HG02938 (cell line): ENCODE measurements around the gene DLG4.
"Not testable (repeated sequence)": the region's sequence is repeated elsewhere in the genome, so short reads cannot be mapped to it uniquely, and the experiment has no call there.

Experiments
- ATAC-seq: cut with Tn5 transposase; IDR thresholded peaks from one replicate; pipeline ENCODE4 v1.9.1; 2021; ENCODE audit warnings: mild to moderate bottlenecking, moderate library complexity; ENCODE audit not compliant: unreplicated experiment

The DLG4 gene

DNA sequence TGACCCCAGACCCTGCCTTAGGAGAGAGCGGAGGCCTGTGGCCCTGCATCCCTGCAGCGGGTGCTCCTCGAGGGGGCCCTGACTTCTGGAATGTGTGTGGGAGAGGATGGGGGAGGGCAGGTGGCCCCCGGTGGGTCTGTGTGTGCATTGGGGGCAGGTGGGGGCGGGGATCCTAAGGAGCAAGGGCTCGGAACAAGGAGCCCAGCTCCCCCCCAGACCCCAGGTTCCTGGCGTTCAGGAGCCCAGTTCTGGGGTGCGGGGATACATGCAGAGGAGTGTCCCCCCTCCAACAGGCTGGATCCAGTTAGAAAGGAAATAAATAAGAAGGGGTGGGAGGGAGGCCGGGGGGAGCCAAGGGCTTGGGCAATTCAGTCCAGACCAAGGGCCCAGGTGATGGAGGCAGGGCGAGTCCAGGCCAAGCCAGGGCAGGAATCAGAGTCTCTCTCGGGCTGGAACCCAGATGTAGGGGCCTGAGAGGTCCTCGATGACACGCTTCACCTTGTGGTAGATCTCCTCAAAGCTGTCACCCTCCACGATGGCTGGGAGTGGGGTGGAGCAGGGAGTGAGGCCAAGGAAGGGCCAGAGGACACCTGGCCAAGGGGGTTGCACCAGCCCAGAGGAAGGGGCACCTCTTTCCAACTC is 29.2 kb downstream of the DLG4 start:
- ATAC-seq: no peak

DNA sequence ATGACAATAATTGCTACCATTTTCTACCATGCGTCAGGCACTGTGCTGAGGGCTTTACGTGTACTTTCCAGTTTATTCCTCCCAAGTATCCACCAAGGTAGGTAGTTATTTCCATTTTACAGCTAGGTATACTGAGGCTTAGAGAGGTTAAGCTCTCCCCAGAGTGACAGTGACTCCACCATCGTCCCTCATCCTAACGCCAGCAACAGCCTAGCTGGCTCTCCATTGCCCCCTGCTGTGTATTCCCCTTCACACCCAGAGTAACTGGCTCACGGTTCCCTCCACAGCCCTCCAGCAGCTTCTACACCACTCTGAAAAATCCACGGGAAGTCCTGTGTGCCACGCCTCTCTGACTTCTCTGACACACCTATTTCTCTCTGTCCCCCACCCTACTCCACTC is 33.4 kb downstream of the DLG4 start:
- ATAC-seq: no peak

DNA sequence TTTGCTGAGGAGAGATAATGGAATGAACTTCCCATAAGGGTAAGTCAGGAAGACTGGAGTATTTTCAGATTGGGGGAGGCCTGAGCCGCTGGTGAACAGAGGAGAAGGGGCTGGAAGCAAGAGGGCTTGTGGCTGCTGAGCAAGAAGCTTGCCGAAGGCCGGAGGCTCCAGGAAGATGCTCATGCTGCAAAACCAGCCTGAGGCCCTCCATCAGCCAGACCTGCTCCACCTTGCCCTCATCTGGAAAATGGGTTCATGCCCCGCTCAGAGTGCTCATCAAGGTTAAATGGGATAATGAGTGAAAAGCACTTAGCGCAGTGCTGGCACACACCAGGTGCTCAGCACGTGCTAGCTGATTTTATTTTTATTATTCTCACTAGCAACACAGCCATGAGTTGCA is 35.0 kb downstream of the DLG4 start:
- no peak for ATAC-seq

DNA sequence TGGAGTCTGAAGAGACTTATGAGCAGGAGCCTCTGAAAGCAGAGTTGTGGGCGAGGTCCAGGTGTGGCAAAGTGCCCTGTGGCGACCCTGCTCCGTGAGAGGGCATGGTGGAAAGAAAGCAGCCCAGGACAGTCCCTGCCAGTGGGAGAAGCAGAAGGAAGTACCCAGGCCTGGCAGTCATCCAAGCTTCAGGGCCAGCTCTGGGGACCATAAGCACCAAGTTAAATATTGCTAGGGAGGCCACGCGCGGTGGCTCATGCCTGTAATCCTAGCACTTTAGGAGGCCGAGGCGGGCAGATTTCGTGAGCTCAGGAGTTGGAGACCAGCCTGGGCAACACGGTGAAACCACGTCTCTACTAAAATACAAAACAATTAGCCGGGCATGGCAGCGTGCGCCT is 35.5 kb downstream of the DLG4 start:
- ATAC-seq: no peak

DNA sequence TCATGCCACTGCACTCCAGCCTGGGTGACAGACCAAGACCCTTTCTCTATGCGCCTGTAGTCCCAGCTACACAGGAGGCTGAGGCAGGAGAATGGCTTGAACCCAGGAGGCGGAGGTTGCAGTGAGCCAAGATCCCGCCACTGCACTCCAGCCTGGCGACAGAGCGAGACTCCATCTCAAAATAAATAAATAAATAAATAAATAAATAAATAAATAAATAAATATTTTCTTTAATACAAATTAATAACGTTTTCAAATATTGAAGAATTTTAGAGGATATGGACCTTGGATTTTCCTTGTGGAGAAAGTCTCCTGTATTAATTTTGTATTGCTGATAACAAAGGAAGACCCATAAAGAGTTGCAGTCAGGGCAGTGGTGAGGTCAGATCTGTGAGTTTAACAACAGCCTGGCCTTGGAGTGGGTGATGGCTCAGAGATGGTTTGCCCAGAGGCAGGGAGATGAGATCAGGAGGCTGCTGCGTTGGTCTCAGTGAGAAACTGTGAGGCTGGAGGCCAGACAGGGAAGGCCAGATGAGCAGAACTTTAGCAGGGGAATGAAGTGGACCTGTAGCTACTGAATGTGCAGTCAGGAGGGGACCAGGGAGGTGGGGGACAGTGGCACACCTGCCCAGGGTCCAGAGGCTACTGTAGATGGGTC is 36.1 kb downstream of the DLG4 start:
- ATAC-seq: no peak

DNA sequence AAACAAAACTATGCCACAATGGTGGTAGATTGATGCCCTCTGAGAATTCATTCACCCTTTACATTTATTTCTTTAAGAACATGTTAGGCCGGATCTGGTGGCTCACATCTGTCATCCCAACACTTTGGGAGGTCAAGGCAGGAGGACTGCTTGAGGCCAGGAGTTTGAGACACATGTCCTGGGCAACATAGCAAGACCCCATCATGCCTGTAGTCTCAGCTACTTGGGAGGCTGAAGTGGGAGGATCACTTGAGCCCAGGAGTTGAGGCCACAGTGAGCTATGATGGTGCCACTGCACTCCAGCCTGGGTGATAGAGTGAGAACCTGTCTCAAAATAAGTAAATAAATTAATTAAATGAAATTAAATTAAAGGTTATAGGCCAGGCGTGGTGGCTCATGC is 37.5 kb downstream of the DLG4 start:
- ATAC-seq: not testable (repeated sequence)

DNA sequence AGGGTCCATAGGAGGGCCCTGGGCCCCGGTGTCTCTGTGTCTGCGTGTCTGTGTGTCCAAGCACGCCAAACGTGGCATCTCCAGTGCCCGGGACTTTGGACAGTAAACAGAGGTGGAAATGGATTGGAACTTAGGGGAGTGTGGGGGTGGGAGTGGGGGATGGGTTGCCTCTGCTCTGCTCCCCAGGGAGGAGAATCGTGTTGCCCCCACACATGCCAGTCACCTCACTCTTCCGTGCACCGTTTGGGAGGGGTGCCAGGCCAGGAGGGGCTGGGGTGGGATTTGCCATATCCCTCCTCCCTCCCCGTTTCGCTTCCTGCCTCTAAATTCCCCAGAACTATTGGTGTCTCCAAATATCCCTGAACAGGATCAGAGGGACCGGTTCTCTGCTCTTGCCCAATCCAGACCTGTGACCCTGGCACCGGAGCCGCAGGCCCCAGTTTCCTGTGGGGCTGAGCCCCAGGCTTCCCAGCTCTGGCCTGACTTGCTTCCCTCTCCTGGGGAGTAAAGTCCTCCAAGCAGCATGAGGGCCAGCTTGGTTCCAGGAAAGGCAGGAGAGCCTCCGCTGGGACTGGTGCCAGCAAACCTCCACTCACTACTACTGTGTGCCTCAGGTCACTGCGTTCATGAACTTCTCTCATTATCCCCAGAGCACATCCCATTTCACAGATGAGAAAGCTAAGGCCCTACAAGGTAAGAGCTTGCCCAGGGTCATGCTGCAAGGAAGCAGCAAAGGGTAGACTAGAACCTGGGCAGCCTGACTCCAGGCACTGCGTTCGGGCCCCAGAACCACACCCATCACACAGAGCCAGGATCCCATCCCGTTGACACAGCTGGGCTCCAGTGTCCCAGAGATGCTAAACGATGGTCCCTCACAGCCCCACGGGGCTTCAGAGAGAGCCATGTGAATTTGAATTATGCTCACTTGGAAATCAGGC is 40.0 kb downstream of the DLG4 start, which contains the start of gene ASGR1:
ASGR1 (minus strand) TSS at position 54 of the 938 bp plus-strand sequence. CDS start 807 bp downstream, outside the sequence.
- ATAC-seq: no peak

DNA sequence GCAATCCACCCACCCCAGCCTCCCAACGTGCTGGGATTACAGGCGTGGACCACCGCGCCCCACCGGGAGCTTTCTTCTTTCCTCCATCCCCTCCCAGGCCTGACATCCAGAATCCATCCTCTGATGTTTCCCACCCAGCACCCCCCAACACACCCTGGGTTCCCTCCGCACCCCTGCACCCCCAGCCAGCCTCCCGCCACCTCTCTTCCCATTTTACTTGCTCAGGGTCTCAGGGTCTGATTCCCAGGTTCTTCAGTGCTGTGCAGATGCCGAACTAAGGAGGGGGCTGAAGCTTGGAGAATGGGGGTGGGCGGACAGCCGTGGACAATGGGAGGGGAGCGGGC is 40.7 kb downstream of the DLG4 start:
- no peak for ATAC-seq

DNA sequence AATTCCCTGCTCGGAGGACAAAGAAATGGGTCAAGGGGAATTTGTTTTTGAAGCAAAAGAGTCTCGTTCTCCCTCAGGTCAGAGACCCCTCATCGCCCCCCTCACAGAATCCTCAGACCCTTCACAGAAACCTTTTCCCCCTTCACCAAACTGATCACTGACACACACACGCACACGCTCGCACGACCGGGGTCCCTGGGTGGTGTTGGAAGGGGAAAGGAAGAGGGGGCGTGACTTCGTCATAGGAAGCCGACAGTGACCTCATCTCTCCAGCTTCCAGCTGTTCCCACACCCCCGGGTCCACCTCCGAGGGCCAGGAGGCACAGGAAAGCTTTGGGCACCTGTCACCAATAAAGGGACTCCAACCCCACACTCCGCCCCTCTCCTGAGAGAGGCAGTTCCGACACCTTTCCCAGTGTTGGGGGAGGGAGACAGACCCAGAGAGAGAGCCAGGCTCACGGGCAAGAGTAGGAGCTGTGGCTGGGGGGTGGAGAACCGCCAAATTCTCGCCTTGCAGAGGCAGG is 41.6 kb downstream of the DLG4 start:
- no peak for ATAC-seq

DNA sequence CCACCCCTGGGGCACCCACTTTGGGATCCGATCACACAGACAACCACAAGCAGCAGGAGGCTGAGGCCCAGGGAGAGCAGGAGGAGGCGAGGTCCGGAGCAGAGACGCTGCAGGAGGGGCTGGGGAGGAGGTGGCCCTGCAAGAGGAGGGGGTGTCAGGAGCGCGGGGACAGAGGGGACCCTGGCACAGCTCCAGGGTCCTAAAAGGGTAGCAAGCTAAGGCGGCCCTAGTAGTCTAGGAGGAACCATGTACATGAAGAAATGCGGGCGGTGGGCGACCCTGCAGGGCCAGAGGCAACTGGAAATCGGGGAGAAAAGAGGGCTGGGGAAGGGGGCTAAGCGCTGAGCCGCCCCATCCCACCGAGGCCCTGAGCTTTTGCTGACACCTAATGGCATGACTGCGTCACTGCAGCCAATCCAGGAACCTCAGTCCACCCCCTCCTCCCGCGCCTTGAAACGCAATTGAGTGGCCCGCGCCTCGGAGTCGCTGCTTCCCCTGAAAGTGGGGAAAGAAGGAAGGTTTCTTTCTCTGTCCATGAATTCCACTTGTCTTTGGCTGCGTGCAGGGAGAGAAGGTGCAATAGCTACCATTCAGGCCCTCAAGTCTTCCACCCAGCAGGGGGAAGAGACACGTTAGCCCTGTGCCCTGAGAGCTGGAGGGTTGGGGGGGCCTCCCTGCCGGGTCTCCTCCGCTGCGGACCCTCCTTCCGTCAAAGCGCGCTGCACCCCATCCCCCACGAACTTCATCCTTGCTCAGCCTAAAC is 42.3 kb downstream of the DLG4 start:
- no peak for ATAC-seq

DNA sequence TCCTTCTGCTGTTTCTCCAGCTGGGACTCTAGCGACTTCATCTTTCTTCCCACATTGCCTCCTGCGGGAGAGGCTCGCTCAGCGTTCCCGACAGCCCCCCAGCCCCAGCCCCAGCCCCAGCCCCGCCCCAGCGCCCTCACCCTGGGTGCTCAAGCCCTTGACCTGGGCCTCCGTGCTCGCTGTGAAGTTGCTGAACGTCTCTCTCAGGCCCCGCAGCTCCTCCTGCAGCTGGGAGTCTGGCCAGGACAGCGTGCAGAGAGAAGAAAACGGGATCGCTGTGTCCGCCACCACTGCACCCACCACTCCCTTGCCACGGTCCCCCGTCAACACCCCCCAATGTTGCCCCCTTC is 42.8 kb downstream of the DLG4 start:
- ATAC-seq: no peak

DNA sequence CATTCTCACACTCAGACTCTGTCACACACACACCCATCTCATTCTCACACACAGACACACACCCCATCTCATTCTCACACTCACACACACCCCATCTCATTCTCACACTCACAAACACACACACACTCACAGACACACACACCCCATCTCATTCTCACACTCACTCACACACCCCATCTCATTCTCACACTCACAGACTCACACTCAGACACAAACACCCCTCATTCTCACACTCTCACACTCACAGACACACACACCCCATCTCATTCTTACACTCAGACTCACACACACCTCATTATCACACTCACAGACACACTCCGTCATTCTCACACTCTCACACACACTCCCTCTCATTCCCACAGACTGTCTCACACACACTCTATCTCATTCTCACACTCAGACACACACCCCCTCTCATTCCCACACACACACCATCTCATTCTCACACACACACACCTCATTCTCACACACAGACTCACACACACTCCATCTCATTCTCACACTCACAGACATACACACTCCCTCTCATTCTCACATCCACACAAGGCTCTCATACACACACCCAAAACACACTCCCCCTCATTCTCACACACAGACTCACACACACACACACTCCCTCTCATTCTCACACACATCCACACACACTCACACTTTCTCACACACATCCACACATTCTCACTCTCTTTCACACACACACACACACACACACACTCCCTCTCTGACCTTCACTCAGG is 43.4 kb downstream of the DLG4 start:
- no peak for ATAC-seq

DNA sequence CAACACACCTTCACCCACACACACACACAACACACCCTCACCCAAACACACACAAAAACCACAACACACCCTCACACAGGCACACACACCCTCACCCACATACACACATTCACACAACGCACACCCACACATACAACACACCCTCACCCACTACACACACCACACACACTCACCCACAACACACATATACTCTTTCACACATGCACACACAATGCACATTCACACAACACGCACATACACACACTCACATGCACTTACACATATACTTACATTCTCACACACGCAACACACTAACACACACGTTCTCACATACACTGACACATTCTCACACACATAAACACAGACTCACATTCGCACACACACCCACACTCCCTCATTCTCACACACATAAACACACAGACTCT is 44.3 kb downstream of the DLG4 start:
- no peak for ATAC-seq

DNA sequence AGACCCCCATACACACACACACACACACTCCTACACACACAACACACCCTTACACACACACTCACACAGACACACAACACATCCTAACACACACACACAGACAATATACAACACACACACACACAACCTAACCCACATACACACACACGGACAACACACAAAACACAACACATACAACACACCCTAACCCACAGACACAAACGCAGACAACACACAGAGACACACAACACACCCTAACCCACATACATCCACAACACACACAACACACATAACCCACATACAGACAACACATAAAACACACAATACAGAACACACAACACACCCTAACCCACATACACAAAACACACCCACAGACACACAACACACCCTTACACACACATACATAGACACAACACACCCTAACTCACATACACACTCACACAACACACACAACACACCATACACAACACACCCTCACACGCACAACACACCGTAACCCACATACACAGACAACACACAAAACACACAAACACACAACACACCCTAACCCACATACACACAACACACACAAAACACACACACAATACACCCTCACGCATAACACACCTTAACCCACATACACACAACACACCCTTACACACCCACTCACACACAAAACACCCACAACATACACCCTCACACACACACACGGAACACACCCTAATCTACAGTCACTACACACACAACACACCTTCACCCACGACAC is 44.9 kb downstream of the DLG4 start:
- ATAC-seq: no peak

DNA sequence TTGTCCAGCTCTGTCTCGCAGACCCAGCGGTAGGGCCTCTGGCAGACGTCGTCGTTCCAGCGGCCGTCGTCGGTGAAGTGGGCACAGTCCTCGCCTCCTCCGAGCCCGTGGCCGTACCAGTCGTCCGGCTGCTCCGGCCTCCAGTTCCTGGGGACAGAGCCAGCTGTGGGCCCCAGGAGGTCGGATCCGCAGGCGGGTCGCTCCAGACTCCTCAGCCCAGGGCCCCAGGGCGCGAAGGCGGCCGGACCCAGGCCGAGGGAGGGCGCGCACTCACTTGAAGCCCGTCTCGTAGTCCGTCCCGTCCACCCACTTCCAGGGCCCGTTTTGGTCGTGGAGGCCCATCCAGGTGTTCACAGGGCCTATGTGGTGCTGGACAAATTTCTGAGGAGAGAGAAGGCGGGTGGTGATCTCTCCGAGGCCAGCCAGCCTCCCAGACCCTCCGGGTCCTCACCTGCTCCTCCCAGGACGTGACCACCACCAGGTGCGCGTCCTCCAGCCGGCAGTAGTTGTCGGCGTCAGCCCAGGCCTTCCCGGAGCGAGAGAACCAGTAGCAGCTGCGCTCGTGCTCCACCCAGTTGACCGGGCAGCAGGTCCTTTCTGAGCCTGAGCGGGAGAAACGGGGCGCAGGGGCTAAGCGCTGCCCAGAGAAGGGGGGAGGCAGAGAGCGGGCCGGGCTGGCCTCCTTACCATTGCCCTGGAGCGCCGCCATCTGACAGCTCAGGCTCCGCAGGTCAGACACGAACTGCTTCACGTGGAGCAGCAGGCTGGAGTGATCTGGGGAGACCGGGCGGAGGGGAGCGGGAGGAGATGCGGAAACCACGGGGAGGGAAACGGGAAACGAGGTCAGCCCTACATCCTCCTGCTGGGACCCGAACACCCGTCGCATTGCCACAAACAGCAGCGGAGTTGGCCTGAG is 45.7 kb downstream of the DLG4 start:
- ATAC-seq: no peak

DNA sequence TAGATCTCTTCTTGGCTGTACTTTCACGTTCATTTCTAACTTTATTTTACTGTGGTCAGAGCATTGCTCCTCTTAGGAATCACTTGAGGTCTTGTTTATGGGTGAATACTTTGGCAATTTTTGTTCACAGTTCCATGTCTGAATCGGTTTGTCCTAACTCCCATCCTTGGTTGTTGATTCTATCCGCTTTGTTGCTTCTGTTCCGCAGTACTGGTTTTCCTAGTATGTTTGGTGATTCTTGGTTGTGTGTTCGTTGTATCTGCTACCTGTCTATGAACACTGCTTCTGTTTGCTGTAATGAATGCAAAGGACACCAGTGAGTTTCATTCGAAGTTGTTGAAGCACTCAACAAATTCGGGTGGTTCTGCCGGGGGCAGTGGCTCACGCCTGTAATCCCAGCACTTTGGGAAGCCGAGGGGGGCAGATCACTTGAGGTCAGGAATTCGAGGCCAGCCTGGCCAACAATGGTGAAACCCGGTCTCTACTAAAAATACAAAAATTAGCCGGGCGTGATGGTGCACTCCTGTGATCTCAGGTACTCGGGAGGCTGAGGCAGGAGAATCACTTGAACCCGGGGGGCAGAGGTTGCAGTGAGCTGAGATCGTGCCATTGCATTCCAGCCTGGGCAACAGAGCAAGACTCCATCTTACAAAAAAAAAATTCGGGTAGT is 47.0 kb downstream of the DLG4 start:
- ATAC-seq: not testable (repeated sequence)

DNA sequence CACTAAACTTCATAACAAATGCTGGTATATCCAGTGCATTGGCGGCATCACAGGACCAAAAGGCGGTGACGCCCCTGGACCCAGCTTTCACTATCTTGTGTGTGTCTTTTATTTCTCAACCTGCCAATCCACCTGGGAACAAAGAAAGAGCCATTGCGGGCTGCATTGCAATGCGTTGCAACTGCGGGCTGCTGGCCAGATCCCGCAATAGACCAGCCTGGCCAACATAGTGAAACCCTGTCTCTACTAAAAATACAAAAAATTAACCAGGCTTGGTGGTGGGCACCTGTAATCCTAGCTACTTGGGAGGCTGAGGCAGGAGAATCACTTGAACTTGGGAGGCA is 50.1 kb downstream of the DLG4 start:
- not testable (repeated sequence) for ATAC-seq
